ENCODE data around the gene HSD17B12. TPM values are rescaled to one million over a fixed set of nuclear protein-coding genes. Genes with fewer than 3 reads are reported as not detected.
A peak's percentile ranks its signal among the peaks of the same experiment; 100 is the strongest.

Gene HSD17B12
- polyA plus RNA-seq, 3 donors, result 13.3 to 35.5 (median 30.4) TPM

GRCh38 chr11:43874738-43875137 is 194.2 kb downstream of the HSD17B12 start:
- no peaks in the 10 kb centered on the region for H4K20me1 ChIP-seq (ENCODE audit: insufficient read depth, low read length)
- no peaks in the 10 kb centered on the region for H3K9me3 ChIP-seq (replicated peaks in 1 of 2; ENCODE audit: control insufficient read depth in 1 of 2, insufficient read depth in 1 of 2, low read length in 2 of 2)
- no peaks in the 10 kb centered on the region for H3K36me3 ChIP-seq (replicated peaks in 1 of 2; ENCODE audit: control insufficient read depth in 1 of 2, insufficient read depth in 2 of 2, low read length in 2 of 2)
- no peak overlapping the region for H3K27ac ChIP-seq (ENCODE audit: low read depth in 1 of 2, low read length in 2 of 2)
- no peak overlapping the region for H3K9ac ChIP-seq (ENCODE audit: insufficient read depth, low read length, poor library complexity, severe bottlenecking)
- H3K27me3 Mint-ChIP-seq (ENCODE audit: low read depth in 3 of 3), result peaks cover 36 to 59% (median 45%) of the 10 kb centered on the region in 3 donors
- no peak overlapping the region for H3K27ac Mint-ChIP-seq
- no peak overlapping the region for H2AFZ ChIP-seq (ENCODE audit: insufficient read depth, low read depth, low read length, poor library complexity, severe bottlenecking)
- no peak overlapping the region for H3K4me3 ChIP-seq (replicated peaks in 1 of 3; ENCODE audit: low read depth in 2 of 3, low read length in 3 of 3)
- no peak for DNase-seq
- peaks cover 28 to 51% of the 10 kb centered on the region in 2 donors for H3K27me3 ChIP-seq (ENCODE audit: control insufficient read depth in 2 of 2, insufficient read depth in 2 of 2, low read length in 2 of 2)
- no peaks in the 10 kb centered on the region for H3K79me2 ChIP-seq (ENCODE audit: insufficient read depth, low read length)
- H3K4me3 Mint-ChIP-seq, result no peak overlapping the region
- peaks cover 4% of the 10 kb centered on the region for H3K4me1 Mint-ChIP-seq
- peaks cover 0 to 16% (median 12%) of the 10 kb centered on the region in 7 donors for H3K9me3 Mint-ChIP-seq
- WGBS (ENCODE audit: insufficient coverage), result no CpG with 5 or more reads among the region's 1 CpG
- peaks cover 3% of the 10 kb centered on the region in 2 donors for H3K4me1 ChIP-seq (ENCODE audit: control insufficient read depth in 1 of 2, insufficient read depth in 2 of 2, low read length in 2 of 2)
- no peak overlapping the region for H3K4me2 ChIP-seq (replicated peaks; ENCODE audit: extremely low read depth, low read length, poor library complexity, severe bottlenecking)
- no peaks in the 10 kb centered on the region for H3K36me3 Mint-ChIP-seq
- intact Hi-C loops (cut with micrococcal nuclease), result loop anchor here in 1 of 2 donors (10.0 kb wide), 1 partner anchor 510 kb away; no protein-coding TSS in a partner anchor
- no peak for TF ChIP-seq CTCF (IDR thresholded peaks at IDR 0.05)

GRCh38 chr11:43879789-43880639 is 199.5 kb downstream of the HSD17B12 start:
- Histone ChIP-seq H3K4me1 (ENCODE audit: control insufficient read depth in 1 of 2, insufficient read depth in 2 of 2, low read length in 2 of 2) (peaks cover 14 to 19% of the 10 kb centered on the region in 2 donors), H3K4me3 (replicated peaks in 1 of 3; ENCODE audit: low read depth in 2 of 3, low read length in 3 of 3) (peak overlapping the region; percentile 80 to 91 (median 85)), H3K79me2 (ENCODE audit: insufficient read depth, low read length) (peaks cover 4% of the 10 kb centered on the region), H3K27me3 (ENCODE audit: control insufficient read depth in 2 of 2, insufficient read depth in 2 of 2, low read length in 2 of 2) (peaks cover 20 to 29% of the 10 kb centered on the region in 2 donors), H3K9me3 (replicated peaks in 1 of 2; ENCODE audit: control insufficient read depth in 1 of 2, insufficient read depth in 1 of 2, low read length in 2 of 2) (no peaks in the 10 kb centered on the region), H3K27ac (ENCODE audit: low read depth in 1 of 2, low read length in 2 of 2) (peak overlapping the region in 1 of 2 donors; percentile 83), H4K20me1 (ENCODE audit: insufficient read depth, low read length) (no peaks in the 10 kb centered on the region), H2AFZ (ENCODE audit: insufficient read depth, low read depth, low read length, poor library complexity, severe bottlenecking) (peak overlapping the region; percentile 99), H3K36me3 (replicated peaks in 1 of 2; ENCODE audit: control insufficient read depth in 1 of 2, insufficient read depth in 2 of 2, low read length in 2 of 2) (peaks cover 11 to 28% of the 10 kb centered on the region in 2 donors), H3K4me2 (replicated peaks; ENCODE audit: extremely low read depth, low read length, poor library complexity, severe bottlenecking) (peak overlapping the region; percentile 84), H3K9ac (ENCODE audit: insufficient read depth, low read length, poor library complexity, severe bottlenecking) (peak overlapping the region; percentile 71)
- peaks cover 5 to 23% (median 13%) of the 10 kb centered on the region in 7 donors for H3K9me3 Mint-ChIP-seq
- DNase-seq, result no peak
- peaks cover 23 to 25% of the 10 kb centered on the region in 2 donors for H3K36me3 Mint-ChIP-seq
- peaks cover 15 to 30% (median 26%) of the 10 kb centered on the region in 3 donors for H3K27me3 Mint-ChIP-seq (ENCODE audit: low read depth in 3 of 3)
- peaks cover 17% of the 10 kb centered on the region for H3K4me1 Mint-ChIP-seq
- intact Hi-C loops (cut with micrococcal nuclease), result loop anchor here in 1 of 2 donors (10.0 kb wide), 1 partner anchor 515 kb away; no protein-coding TSS in a partner anchor
- H3K4me3 Mint-ChIP-seq, result peak overlapping the region; percentile 90 to 95
- 37% methylated on average over 9 of the region's 13 CpGs for WGBS (ENCODE audit: insufficient coverage)
- TF ChIP-seq CTCF (IDR thresholded peaks at IDR 0.05), result no peak
- peak overlapping the region in 6 of 7 donors; percentile 47 to 94 (median 88) for H3K27ac Mint-ChIP-seq
